SU-DHL-6 (cell line): ENCODE measurements around the gene BCORL1.

Experiments used
- EZH2phosphoT487 ChIP-seq: fragments of 200-600 bp; sonication (generic), shearing (Covaris generic); conservative IDR thresholded peaks from 2 replicates; pipeline ENCODE4 v1.6.1; 2018; ENCODE audit warnings: mild to moderate bottlenecking, antibody characterized with exemption, low read length, moderate library complexity, mixed read lengths
- TF ChIP-seq, protein P1 (sequence below): fragments of 200-600 bp; sonication (generic); IDR thresholded peaks from one replicate; pipeline ENCODE4 v1.5.1; 2017; ENCODE audit warnings: antibody characterized with exemption, mild to moderate bottlenecking, low read length, moderate library complexity; ENCODE audit not compliant: insufficient read depth, poor library complexity, severe bottlenecking

- TF ChIP-seq, protein P1, sequence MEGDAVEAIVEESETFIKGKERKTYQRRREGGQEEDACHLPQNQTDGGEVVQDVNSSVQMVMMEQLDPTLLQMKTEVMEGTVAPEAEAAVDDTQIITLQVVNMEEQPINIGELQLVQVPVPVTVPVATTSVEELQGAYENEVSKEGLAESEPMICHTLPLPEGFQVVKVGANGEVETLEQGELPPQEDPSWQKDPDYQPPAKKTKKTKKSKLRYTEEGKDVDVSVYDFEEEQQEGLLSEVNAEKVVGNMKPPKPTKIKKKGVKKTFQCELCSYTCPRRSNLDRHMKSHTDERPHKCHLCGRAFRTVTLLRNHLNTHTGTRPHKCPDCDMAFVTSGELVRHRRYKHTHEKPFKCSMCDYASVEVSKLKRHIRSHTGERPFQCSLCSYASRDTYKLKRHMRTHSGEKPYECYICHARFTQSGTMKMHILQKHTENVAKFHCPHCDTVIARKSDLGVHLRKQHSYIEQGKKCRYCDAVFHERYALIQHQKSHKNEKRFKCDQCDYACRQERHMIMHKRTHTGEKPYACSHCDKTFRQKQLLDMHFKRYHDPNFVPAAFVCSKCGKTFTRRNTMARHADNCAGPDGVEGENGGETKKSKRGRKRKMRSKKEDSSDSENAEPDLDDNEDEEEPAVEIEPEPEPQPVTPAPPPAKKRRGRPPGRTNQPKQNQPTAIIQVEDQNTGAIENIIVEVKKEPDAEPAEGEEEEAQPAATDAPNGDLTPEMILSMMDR, result no peak
- TF ChIP-seq EZH2phosphoT487, result no peak
Observed at GRCh38 chrX:130093271-130093670, 110.8 kb downstream of the BCORL1 start.
